Measurements from ENCODE around the gene ATXN1. TPM values are rescaled to one million over a fixed set of nuclear protein-coding genes. Genes with fewer than 3 reads are reported as not detected.

ATXN1 gene
- total and polyA plus RNA-seq, 2 of the 13 experiments (the other 11 are each of a cell fraction or from before 2014, with no cell fraction given), result 20.7 to 39.5 TPM

- H3K4me1 ChIP-seq (ENCODE audit: insufficient read depth, low read length), result no peaks in the 10 kb centered on the region
- no peaks in the 10 kb centered on the region for H4K20me1 ChIP-seq (ENCODE audit: insufficient read depth, low read length)
- ATAC-seq (no peak), DNase-seq (ENCODE audit: low spot score) (no peak), FAIRE-seq (no peak)
- intact Hi-C loops (cut with micrococcal nuclease; ENCODE audit: unreplicated experiment), result no loop called here
- H3K36me3 ChIP-seq (replicated peaks in 1 of 2; ENCODE audit: control insufficient read depth in 1 of 2, insufficient read depth in 2 of 2, low read length in 2 of 2), result peaks cover 3 to 12% of the 10 kb centered on the region in 2 experiments; a peak in 3 of 5 replicates
- in situ Hi-C loops (cut with HindIII; ENCODE audit: extremely low pct_ligation_motif_present, low pct_unique_long_range_greater_than_20kb), result no loop called here
- CTCF ChIA-PET (ENCODE audit: low intra/inter-chr PET ratio, low total read pairs), result no interaction called here
- no peaks in the 10 kb centered on the region for H3K27me3 ChIP-seq (ENCODE audit: control insufficient read depth in 1 of 2, insufficient read depth in 2 of 2, low read length in 2 of 2)
- no peak overlapping the region for H3K27ac ChIP-seq (ENCODE audit: extremely low read length, insufficient read depth, low read length)
- WGBS (ENCODE audit: low lambda C conversion rate), result 97% methylated on average over 4 of the region's 4 CpGs
- H3K9ac ChIP-seq (ENCODE audit: insufficient read depth, low read depth, low read length), result no peak overlapping the region
- POLR2A ChIA-PET, result no interaction called here
- no peaks in the 10 kb centered on the region for H3K9me3 ChIP-seq (ENCODE audit: low read length)
- TF ChIP-seq MAFK (conservative IDR thresholded peaks at IDR 0.05 in 1 of 2, IDR thresholded peaks at IDR 0.05 in 1 of 2; ENCODE audit: low read length in 2 of 2), result peak; percentile 96 to 99
- TF ChIP-seq NFE2L2 (IDR thresholded peaks at IDR 0.05; ENCODE audit: low read length), result peak; percentile 28; the same call in 1 of the 2 replicates
- TF ChIP-seq NFATC3 (CRISPR knock-in tag; IDR thresholded peaks at IDR 0.05), result no peak
- TF ChIP-seq MAFF (IDR thresholded peaks at IDR 0.05; ENCODE audit: low read depth, low read length), result peak; percentile 97
- no peak overlapping the region for H3K4me3 ChIP-seq (replicated peaks in 1 of 3; ENCODE audit: insufficient read depth in 1 of 3, low read depth in 2 of 3, low read length in 3 of 3)
- H3K4me2 ChIP-seq (ENCODE audit: low read depth, low read length), result no peak overlapping the region
- H3K79me2 ChIP-seq (ENCODE audit: insufficient read depth, low read length), result no peaks in the 10 kb centered on the region
- H2AFZ ChIP-seq (ENCODE audit: low read length), result no peak overlapping the region
- BruUV-seq (replicated peaks), result no TSS peak
Measured at GRCh38 chr6:16363749-16364148, 397.5 kb downstream of the ATXN1 start.

- H3K9ac ChIP-seq (ENCODE audit: insufficient read depth, low read depth, low read length), result no peak overlapping the region
- intact Hi-C loops (cut with micrococcal nuclease; ENCODE audit: unreplicated experiment), result no loop called here
- no peak overlapping the region for H3K4me2 ChIP-seq (ENCODE audit: low read depth, low read length)
- DNase-seq (ENCODE audit: low spot score) (no peak), ATAC-seq (no peak), FAIRE-seq (no peak)
- no peaks in the 10 kb centered on the region for H3K4me1 ChIP-seq (ENCODE audit: insufficient read depth, low read length)
- no peaks in the 10 kb centered on the region for H3K27me3 ChIP-seq (ENCODE audit: control insufficient read depth in 1 of 2, insufficient read depth in 2 of 2, low read length in 2 of 2)
- H3K4me3 ChIP-seq (replicated peaks in 1 of 3; ENCODE audit: insufficient read depth in 1 of 3, low read depth in 2 of 3, low read length in 3 of 3), result no peak overlapping the region
- BruUV-seq (replicated peaks), result no TSS peak
- WGBS (ENCODE audit: low lambda C conversion rate), result 98% methylated on average over 4 of the region's 4 CpGs
- H3K9me3 ChIP-seq (ENCODE audit: low read length), result no peaks in the 10 kb centered on the region
- ChIA-PET POLR2A (no interaction called here), CTCF (ENCODE audit: low intra/inter-chr PET ratio, low total read pairs) (no interaction called here)
- no peak for TF ChIP-seq GATAD2A (CRISPR knock-in tag; IDR thresholded peaks at IDR 0.05)
- TF ChIP-seq MAFK (conservative IDR thresholded peaks at IDR 0.05 in 1 of 2, IDR thresholded peaks at IDR 0.05 in 1 of 2; ENCODE audit: low read length in 2 of 2), result peak; percentile 18 to 67; a peak in 2 of 4 replicates
- TF ChIP-seq MAFF (IDR thresholded peaks at IDR 0.05; ENCODE audit: low read depth, low read length), result peak; percentile 51
- no peak for TF ChIP-seq ZFP90 (CRISPR knock-in tag; IDR thresholded peaks at IDR 0.05; ENCODE audit: borderline replicate concordance)
- no peak overlapping the region for H2AFZ ChIP-seq (ENCODE audit: low read length)
- H3K36me3 ChIP-seq (replicated peaks in 1 of 2; ENCODE audit: control insufficient read depth in 1 of 2, insufficient read depth in 2 of 2, low read length in 2 of 2), result peaks cover 3 to 12% of the 10 kb centered on the region in 2 experiments; a peak in 3 of 5 replicates
- H4K20me1 ChIP-seq (ENCODE audit: insufficient read depth, low read length), result no peaks in the 10 kb centered on the region
- in situ Hi-C loops (cut with HindIII; ENCODE audit: extremely low pct_ligation_motif_present, low pct_unique_long_range_greater_than_20kb), result no loop called here
- no peak overlapping the region for H3K27ac ChIP-seq (ENCODE audit: extremely low read length, insufficient read depth, low read length)
- H3K79me2 ChIP-seq (ENCODE audit: insufficient read depth, low read length), result no peaks in the 10 kb centered on the region
Measured at GRCh38 chr6:16362819-16363589, 398.3 kb downstream of the ATXN1 start.
